AG09319 (cell line): ENCODE measurements around the gene CCDC93.
"Not testable (repeated sequence)": the region's sequence is repeated elsewhere in the genome, so short reads cannot be mapped to it uniquely, and the experiment has no call there.

Experiments
- DNase-seq: peaks from one replicate; pipeline ENCODE4 v3.0.0-alpha.2; 2010; ENCODE audit warnings: low read depth; ENCODE audit errors: extremely low read depth
- CTCF ChIP-seq: IDR thresholded peaks from 2 replicates; pipeline ENCODE4 v1.5.1; 2011; ENCODE audit warnings: low read depth, mild to moderate bottlenecking, inconsistent platforms, low read length, moderate library complexity

CCDC93 gene

GRCh38 chr2:117935456-117935855 is 78.4 kb downstream of the CCDC93 start:
- DNase-seq = no peak
- no peak for TF ChIP-seq CTCF

GRCh38 chr2:117933884-117934354 is 80.0 kb downstream of the CCDC93 start:
- DNase-seq = no peak
- no peak for TF ChIP-seq CTCF

- no peak for DNase-seq
- no peak for TF ChIP-seq CTCF
Observed at GRCh38 chr2:117931978-117932377, 81.9 kb downstream of the CCDC93 start.

GRCh38 chr2:117931266-117931665 is 82.6 kb downstream of the CCDC93 start:
- no peak for DNase-seq
- no peak for TF ChIP-seq CTCF

- TF ChIP-seq CTCF = no peak
- DNase-seq = no peak
Observed at GRCh38 chr2:117930775-117931174, 83.1 kb downstream of the CCDC93 start.

- not testable (repeated sequence) for DNase-seq
Observed at GRCh38 chr2:117923471-117923870, 90.4 kb downstream of the CCDC93 start.

GRCh38 chr2:117921520-117921919 is 92.3 kb downstream of the CCDC93 start:
- DNase-seq = no peak

More at GRCh38 chr2:117921520-117921919, 92.3 kb downstream of the CCDC93 start:
- TF ChIP-seq CTCF = no peak
